PFSK-1 (cell line): ENCODE results near the gene DAAM1.

ENCODE experiments used
- POLR2AphosphoS5 ChIP-seq: IDR thresholded peaks from 2 replicates; pipeline ENCODE4 v1.6.1; 2012; ENCODE audit warnings: low read depth, mild to moderate bottlenecking, control low read depth, low read length, moderate library complexity
- SIN3A ChIP-seq: IDR thresholded peaks from 2 replicates; pipeline ENCODE4 v1.6.1; 2012; ENCODE audit warnings: mild to moderate bottlenecking, low read length, moderate library complexity, borderline replicate concordance; ENCODE audit not compliant: insufficient read depth
- TF ChIP-seq, protein P1 (sequence below), 2 experiments: IDR thresholded peaks; 2 replicates each; pipeline versions ENCODE4 v1.6.1 to v1.8.0; 2011 to 2012; ENCODE audit warnings: low read depth in 2 of 2, low read length in 2 of 2, control low read depth in 1 of 2, inconsistent platforms in 1 of 2, mild to moderate bottlenecking in 1 of 2, moderate library complexity in 1 of 2; ENCODE audit not compliant: insufficient read depth in 1 of 2

DNA sequence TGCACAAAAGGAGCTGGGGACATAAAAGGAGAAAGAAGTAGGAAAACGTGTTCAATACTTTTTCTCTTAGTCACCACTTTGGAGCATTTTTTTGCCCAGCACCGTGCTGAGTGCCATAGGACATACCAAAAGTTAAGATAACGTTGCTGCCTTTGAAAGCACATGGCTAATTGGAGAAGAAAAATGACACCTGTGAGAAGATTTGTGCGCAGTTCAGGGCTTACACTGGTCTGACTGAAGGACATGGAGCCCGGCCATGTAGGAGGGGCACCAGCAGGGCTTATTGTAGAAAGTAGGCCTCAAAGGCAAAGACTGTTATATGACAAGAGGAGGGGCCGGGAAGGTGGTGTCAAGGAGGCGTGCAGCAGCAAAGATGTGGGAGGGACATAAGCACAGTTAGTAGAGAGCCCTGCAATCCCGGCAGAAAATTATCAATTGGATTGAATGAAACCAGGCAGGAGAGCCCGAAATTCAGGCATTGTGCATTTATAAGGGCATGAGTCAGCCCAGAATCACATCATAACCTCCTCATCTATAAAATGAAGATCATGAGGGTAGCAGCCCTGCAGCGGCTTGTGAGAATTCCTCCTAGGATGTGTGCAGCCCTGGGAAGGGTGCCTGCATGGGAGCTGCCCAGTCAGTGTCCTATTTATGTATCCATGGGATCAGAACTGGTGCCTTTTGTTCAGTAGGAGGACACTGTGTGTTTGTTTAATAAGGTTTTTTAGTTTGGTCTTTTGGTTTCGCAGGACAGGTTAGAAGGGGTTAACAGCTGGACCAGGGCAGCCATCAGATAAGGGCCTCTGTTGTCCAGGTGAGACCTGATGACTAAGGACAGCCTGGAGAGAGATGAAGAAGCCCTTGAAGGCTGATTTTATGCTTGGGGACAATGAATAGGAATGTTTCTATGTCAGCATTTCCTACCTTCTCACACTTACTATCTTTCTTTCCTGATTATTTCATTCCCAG, 154.3 kb downstream of the DAAM1 start:
- TF ChIP-seq, protein P1, sequence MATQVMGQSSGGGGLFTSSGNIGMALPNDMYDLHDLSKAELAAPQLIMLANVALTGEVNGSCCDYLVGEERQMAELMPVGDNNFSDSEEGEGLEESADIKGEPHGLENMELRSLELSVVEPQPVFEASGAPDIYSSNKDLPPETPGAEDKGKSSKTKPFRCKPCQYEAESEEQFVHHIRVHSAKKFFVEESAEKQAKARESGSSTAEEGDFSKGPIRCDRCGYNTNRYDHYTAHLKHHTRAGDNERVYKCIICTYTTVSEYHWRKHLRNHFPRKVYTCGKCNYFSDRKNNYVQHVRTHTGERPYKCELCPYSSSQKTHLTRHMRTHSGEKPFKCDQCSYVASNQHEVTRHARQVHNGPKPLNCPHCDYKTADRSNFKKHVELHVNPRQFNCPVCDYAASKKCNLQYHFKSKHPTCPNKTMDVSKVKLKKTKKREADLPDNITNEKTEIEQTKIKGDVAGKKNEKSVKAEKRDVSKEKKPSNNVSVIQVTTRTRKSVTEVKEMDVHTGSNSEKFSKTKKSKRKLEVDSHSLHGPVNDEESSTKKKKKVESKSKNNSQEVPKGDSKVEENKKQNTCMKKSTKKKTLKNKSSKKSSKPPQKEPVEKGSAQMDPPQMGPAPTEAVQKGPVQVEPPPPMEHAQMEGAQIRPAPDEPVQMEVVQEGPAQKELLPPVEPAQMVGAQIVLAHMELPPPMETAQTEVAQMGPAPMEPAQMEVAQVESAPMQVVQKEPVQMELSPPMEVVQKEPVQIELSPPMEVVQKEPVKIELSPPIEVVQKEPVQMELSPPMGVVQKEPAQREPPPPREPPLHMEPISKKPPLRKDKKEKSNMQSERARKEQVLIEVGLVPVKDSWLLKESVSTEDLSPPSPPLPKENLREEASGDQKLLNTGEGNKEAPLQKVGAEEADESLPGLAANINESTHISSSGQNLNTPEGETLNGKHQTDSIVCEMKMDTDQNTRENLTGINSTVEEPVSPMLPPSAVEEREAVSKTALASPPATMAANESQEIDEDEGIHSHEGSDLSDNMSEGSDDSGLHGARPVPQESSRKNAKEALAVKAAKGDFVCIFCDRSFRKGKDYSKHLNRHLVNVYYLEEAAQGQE (IDR thresholded peaks at IDR 0.05; ENCODE audit: insufficient read depth in 1 of 2, low read depth in 2 of 2, low read length in 2 of 2) = no peak
- TF ChIP-seq SIN3A = no peak
- no peak for TF ChIP-seq POLR2AphosphoS5
